ENCODE measurements around the gene PPP2R1A. TPM values are rescaled to one million over a fixed set of nuclear protein-coding genes. Genes with fewer than 3 reads are reported as not detected.

Gene PPP2R1A
- total and polyA plus RNA-seq, 4 donors = 33.6 to 61.6 (median 59.8) TPM

DNA sequence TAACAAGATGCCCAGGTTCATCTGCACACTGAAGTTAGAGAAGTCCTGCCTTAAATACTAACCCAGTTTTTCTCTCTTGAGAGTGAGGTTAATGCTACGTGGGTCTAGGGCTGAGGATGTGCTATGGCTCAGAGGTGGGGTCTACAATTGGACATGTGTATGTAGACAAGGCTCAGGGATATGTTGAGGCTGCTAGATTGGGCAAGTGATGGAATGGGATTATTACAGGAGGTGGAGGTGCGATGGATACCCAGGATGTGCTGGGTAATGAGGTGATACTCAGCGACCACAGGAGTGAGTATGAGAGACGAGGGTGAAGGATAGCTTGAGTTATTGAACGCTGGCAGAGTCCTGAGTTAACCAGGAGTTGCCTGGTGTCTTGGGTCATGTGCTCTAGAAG lies 38.1 kb downstream of the PPP2R1A start:
- 92% methylated on average over 5 of the region's 5 CpGs for WGBS
- Histone ChIP-seq H3K4me1 (ENCODE audit: control insufficient read depth in 4 of 4, insufficient read depth in 4 of 4, low read length in 3 of 4) (no peaks in the 10 kb centered on the region), H3K27me3 (ENCODE audit: control insufficient read depth in 4 of 4, insufficient read depth in 4 of 4, low read length in 3 of 4) (no peaks in the 10 kb centered on the region), H3K9me3 (ENCODE audit: control insufficient read depth in 4 of 4, low read length in 3 of 4) (no peaks in the 10 kb centered on the region), H3K4me3 (ENCODE audit: low read depth in 1 of 3, low read length in 3 of 3) (no peak overlapping the region), H3K36me3 (ENCODE audit: control insufficient read depth in 4 of 4, insufficient read depth in 3 of 4, low read depth in 1 of 4, low read length in 3 of 4) (peaks cover 11 to 52% (median 45%) of the 10 kb centered on the region in 4 donors), H3K27ac (ENCODE audit: low read depth in 1 of 2, low read length in 2 of 2) (no peak overlapping the region), H3K9ac (ENCODE audit: low read depth in 1 of 2, low read length in 2 of 2) (no peak overlapping the region)
- DNase-seq (ENCODE audit: low spot score) = no peak
- TF ChIP-seq YY1 (IDR thresholded peaks at IDR 0.05) = no peak
- TF ChIP-seq, protein P1, sequence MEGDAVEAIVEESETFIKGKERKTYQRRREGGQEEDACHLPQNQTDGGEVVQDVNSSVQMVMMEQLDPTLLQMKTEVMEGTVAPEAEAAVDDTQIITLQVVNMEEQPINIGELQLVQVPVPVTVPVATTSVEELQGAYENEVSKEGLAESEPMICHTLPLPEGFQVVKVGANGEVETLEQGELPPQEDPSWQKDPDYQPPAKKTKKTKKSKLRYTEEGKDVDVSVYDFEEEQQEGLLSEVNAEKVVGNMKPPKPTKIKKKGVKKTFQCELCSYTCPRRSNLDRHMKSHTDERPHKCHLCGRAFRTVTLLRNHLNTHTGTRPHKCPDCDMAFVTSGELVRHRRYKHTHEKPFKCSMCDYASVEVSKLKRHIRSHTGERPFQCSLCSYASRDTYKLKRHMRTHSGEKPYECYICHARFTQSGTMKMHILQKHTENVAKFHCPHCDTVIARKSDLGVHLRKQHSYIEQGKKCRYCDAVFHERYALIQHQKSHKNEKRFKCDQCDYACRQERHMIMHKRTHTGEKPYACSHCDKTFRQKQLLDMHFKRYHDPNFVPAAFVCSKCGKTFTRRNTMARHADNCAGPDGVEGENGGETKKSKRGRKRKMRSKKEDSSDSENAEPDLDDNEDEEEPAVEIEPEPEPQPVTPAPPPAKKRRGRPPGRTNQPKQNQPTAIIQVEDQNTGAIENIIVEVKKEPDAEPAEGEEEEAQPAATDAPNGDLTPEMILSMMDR (IDR thresholded peaks at IDR 0.05; ENCODE audit: low read depth, low read length, missing input control) = no peak

DNA sequence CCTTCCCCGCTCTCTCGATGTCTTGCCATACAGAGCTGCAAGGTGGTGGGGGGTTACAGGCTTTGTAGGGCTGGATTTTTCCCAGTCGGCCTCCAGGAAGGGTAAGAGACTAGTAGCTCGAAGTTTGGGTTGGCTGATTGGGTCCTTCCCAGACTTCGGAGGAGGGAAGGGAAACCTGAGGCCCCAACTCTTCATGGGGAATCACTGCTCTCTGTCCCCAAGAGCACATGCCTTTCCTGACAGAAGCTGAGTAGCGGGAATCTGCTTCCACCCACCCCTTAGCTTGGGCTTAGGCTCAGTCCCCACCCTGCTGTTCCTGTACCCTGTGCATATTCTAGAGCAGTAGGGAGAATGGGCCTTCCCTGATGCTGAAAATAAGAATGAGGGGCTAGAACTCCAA lies 39.7 kb downstream of the PPP2R1A start:
- TF ChIP-seq SP1 (IDR thresholded peaks at IDR 0.05) (no peak), RXRA (IDR thresholded peaks at IDR 0.05) (no peak), FOXA2 (IDR thresholded peaks at IDR 0.05) (no peak), YY1 (IDR thresholded peaks at IDR 0.05) (no peak), REST (IDR thresholded peaks at IDR 0.05) (no peak)
- Histone ChIP-seq H3K4me3 (ENCODE audit: low read depth in 1 of 3, low read length in 3 of 3) (no peak overlapping the region), H3K9me3 (ENCODE audit: control insufficient read depth in 4 of 4, low read length in 3 of 4) (no peaks in the 10 kb centered on the region), H3K27me3 (ENCODE audit: control insufficient read depth in 4 of 4, insufficient read depth in 4 of 4, low read length in 3 of 4) (no peaks in the 10 kb centered on the region), H3K9ac (ENCODE audit: low read depth in 1 of 2, low read length in 2 of 2) (no peak overlapping the region), H3K27ac (ENCODE audit: low read depth in 1 of 2, low read length in 2 of 2) (no peak overlapping the region), H3K36me3 (ENCODE audit: control insufficient read depth in 4 of 4, insufficient read depth in 3 of 4, low read depth in 1 of 4, low read length in 3 of 4) (peaks cover 6 to 38% (median 30%) of the 10 kb centered on the region in 4 donors), H3K4me1 (ENCODE audit: control insufficient read depth in 4 of 4, insufficient read depth in 4 of 4, low read length in 3 of 4) (no peaks in the 10 kb centered on the region)
- 95% methylated on average over 6 of the region's 6 CpGs for WGBS
- DNase-seq (ENCODE audit: low spot score) = no peak

DNA sequence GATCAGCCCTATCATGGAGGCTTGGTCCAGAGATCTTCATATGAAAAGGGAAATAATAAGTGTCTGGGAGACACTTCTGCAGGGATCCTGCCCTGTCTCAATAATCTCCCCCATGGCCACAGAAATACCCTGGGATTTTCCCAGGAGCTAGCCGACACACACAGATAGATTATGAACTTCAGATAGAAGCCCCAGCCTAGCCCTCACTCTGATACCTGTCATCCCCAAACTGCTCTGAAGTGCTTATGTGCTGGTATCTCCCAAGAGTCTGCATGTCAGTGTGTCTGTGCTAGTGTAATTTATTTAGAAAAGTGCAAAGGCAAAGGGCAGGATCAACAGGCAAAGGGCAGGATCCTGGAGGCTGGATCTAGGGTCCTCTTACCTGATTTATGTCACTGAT lies 40.8 kb downstream of the PPP2R1A start:
- no peaks in the 10 kb centered on the region for H3K4me1 ChIP-seq (ENCODE audit: control insufficient read depth in 4 of 4, insufficient read depth in 4 of 4, low read length in 3 of 4)
- H3K36me3 ChIP-seq (ENCODE audit: control insufficient read depth in 4 of 4, insufficient read depth in 3 of 4, low read depth in 1 of 4, low read length in 3 of 4) = peaks cover 5 to 30% (median 23%) of the 10 kb centered on the region in 4 donors
- H3K9me3 ChIP-seq (ENCODE audit: control insufficient read depth in 4 of 4, low read length in 3 of 4) = no peaks in the 10 kb centered on the region
- DNase-seq (ENCODE audit: low spot score) = no peak
- no peak overlapping the region for H3K27ac ChIP-seq (ENCODE audit: low read depth in 1 of 2, low read length in 2 of 2)
- H3K27me3 ChIP-seq (ENCODE audit: control insufficient read depth in 4 of 4, insufficient read depth in 4 of 4, low read length in 3 of 4) = no peaks in the 10 kb centered on the region
- no peak overlapping the region for H3K4me3 ChIP-seq (ENCODE audit: low read depth in 1 of 3, low read length in 3 of 3)
- TF ChIP-seq GABPA (IDR thresholded peaks at IDR 0.05 in 1 of 2, conservative IDR thresholded peaks at IDR 0.05 in 1 of 2) = no peak
- TF ChIP-seq, protein P1 (IDR thresholded peaks at IDR 0.05; ENCODE audit: low read depth, low read length, missing input control) = no peak
- no peak for TF ChIP-seq YY1 (IDR thresholded peaks at IDR 0.05)
- no peak for TF ChIP-seq FOXA1 (IDR thresholded peaks at IDR 0.05)
- TF ChIP-seq REST (IDR thresholded peaks at IDR 0.05) = no peak
- no peak for TF ChIP-seq RAD21 (IDR thresholded peaks at IDR 0.05)
- TF ChIP-seq HNF4G (IDR thresholded peaks at IDR 0.05) = no peak
- TF ChIP-seq RXRA (IDR thresholded peaks at IDR 0.05) = no peak
- TF ChIP-seq NR2F2 (IDR thresholded peaks at IDR 0.05) = no peak
- TF ChIP-seq EGR1 (IDR thresholded peaks at IDR 0.05; ENCODE audit: low read depth in 2 of 2) = no peak
- no peak for TF ChIP-seq MAX (IDR thresholded peaks at IDR 0.05)
- TF ChIP-seq, protein P2, sequence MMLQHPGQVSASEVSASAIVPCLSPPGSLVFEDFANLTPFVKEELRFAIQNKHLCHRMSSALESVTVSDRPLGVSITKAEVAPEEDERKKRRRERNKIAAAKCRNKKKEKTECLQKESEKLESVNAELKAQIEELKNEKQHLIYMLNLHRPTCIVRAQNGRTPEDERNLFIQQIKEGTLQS (IDR thresholded peaks at IDR 0.05) = no peak
- TF ChIP-seq SP1 (IDR thresholded peaks at IDR 0.05) = no peak
- TF ChIP-seq FOXA2 (IDR thresholded peaks at IDR 0.05) = no peak
- no peak for TF ChIP-seq TAF1 (conservative IDR thresholded peaks at IDR 0.05)
- H3K9ac ChIP-seq (ENCODE audit: low read depth in 1 of 2, low read length in 2 of 2) = no peak overlapping the region
- 71% methylated on average over 1 of the region's 1 CpG for whole genome bisulfite sequencing
